Uterus (tissue), 2 donors: ENCODE results near the gene ZNF529.

ENCODE experiments used
- POLR2A ChIP-seq, 2 donors: fragments of 450-650 bp; IDR thresholded peaks; one replicate each; pipeline ENCODE4 v1.6.1; 2016; ENCODE audit warnings: antibody characterized with exemption in 2 of 2, mild to moderate bottlenecking in 1 of 2, moderate library complexity in 1 of 2
- TF ChIP-seq, protein P1 (sequence below), 4 experiments: fragments of 200-600 bp in 2 of 4; fragments of 450-650 bp in 2 of 4; sonication (generic) in 2 of 4; IDR thresholded peaks; one replicate each; pipeline ENCODE4 v1.5.1; 2016 to 2019; ENCODE audit warnings: antibody characterized with exemption in 4 of 4, mild to moderate bottlenecking in 2 of 4, moderate library complexity in 1 of 4

DNA sequence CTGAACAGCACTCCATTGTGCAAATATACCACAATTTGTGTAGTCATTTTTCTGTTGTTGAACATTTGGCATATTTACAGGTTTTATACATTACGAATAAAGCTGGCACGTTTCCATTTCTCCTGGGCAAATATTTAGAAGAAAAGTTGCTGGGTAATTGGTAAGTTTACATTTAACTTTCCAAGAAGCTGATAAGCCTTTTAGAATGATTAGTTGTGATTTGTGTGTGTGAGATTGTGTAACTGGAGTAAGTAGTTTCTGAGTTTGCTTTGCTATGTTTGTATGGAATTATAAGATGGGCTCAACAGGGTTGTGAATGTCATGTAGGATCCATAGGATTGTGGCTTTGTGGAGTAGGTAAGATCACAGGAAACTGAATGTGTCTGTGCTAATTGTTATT lies 1.6 kb upstream of the ZNF529 start:
- TF ChIP-seq, protein P1, sequence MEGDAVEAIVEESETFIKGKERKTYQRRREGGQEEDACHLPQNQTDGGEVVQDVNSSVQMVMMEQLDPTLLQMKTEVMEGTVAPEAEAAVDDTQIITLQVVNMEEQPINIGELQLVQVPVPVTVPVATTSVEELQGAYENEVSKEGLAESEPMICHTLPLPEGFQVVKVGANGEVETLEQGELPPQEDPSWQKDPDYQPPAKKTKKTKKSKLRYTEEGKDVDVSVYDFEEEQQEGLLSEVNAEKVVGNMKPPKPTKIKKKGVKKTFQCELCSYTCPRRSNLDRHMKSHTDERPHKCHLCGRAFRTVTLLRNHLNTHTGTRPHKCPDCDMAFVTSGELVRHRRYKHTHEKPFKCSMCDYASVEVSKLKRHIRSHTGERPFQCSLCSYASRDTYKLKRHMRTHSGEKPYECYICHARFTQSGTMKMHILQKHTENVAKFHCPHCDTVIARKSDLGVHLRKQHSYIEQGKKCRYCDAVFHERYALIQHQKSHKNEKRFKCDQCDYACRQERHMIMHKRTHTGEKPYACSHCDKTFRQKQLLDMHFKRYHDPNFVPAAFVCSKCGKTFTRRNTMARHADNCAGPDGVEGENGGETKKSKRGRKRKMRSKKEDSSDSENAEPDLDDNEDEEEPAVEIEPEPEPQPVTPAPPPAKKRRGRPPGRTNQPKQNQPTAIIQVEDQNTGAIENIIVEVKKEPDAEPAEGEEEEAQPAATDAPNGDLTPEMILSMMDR (IDR thresholded peaks at IDR 0.05) = no peak
- no peak for TF ChIP-seq POLR2A (IDR thresholded peaks at IDR 0.05)
